SK-N-MC (cell line): ENCODE data around the gene SLC43A2.

Experiments used
- DNase-seq: peaks from one replicate; pipeline ENCODE4 v3.0.0-alpha.2; 2011; ENCODE audit warnings: low read depth, low spot score
- H3K27ac ChIP-seq: fragments of 200-600 bp; sonication (generic); 2 replicates; pipeline ENCODE4 v1.5.1; 2016; ENCODE audit warnings: mixed run types
- H3K36me3 ChIP-seq: fragments of 200-600 bp; sonication (generic); 2 replicates; pipeline ENCODE4 v1.6.1; 2017; ENCODE audit warnings: antibody characterized with exemption, low read length, mixed read lengths; ENCODE audit not compliant: insufficient read depth
- H3K4me3 ChIP-seq: fragments of 200-600 bp; sonication (generic); 2 replicates; pipeline ENCODE4 v1.5.1; 2016
- H3K9ac ChIP-seq: fragments of 200-600 bp; sonication (generic); 2 replicates; pipeline ENCODE4 v1.8.0; 2017; ENCODE audit warnings: mixed run types, mixed read lengths; ENCODE audit not compliant: insufficient read length
- H3K9me3 ChIP-seq: fragments of 200-600 bp; sonication (generic); 2 replicates; pipeline ENCODE4 v1.6.1; 2017; ENCODE audit warnings: low read depth, mild to moderate bottlenecking, antibody characterized with exemption, low read length, moderate library complexity, mixed read lengths
- EZH2 ChIP-seq: fragments of 200-600 bp; sonication (generic); IDR thresholded peaks from one replicate; pipeline ENCODE4 v1.6.1; 2017; ENCODE audit warnings: antibody characterized with exemption
- FOXP2 ChIP-seq: optimal IDR thresholded peaks from 2 replicates; pipeline ENCODE3; 2011; ENCODE audit warnings: mild to moderate bottlenecking, moderate library complexity; ENCODE audit not compliant: insufficient read depth; ENCODE audit errors: extremely low read length, control extremely low read depth
- POLR2AphosphoS5 ChIP-seq: IDR thresholded peaks from 2 replicates; pipeline ENCODE4 v1.6.1; 2012; ENCODE audit warnings: mild to moderate bottlenecking, low read depth, low read length, borderline replicate concordance

The SLC43A2 gene

DNA sequence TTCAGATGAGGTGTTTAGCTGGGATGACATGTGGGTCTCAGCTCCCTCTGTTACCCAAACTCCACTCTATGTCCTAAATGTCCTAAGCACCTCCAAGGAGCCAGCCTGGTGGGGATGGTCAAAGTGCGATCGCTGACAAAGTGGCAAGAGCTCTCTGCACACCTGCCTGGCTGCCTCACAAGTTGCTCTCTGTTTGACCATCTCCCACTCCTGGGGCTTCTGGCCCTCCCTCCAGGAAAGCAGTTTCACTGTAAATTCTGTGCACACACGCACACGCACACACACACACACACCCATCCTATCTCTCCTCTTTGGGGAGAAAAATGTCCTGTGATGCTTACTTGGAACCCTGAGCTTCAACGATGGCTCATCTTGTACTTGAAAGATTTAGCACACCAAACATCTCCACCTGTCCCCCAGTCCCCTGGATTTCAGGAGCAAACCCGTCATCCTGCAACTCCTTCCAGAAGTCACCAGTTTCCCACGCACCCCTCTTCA, 67.7 kb downstream of the SLC43A2 start:
- TF ChIP-seq FOXP2 (no peak), EZH2 (no peak), POLR2AphosphoS5 (no peak)
- Histone ChIP-seq H3K27ac (no peak overlapping the region), H3K9ac (peak overlapping the region; percentile 77), H3K36me3 (no peaks in the 10 kb centered on the region), H3K9me3 (no peaks in the 10 kb centered on the region), H3K4me3 (peak overlapping the region; percentile 79; the same call in 1 of the 2 replicates)
- DNase-seq: no peak

DNA sequence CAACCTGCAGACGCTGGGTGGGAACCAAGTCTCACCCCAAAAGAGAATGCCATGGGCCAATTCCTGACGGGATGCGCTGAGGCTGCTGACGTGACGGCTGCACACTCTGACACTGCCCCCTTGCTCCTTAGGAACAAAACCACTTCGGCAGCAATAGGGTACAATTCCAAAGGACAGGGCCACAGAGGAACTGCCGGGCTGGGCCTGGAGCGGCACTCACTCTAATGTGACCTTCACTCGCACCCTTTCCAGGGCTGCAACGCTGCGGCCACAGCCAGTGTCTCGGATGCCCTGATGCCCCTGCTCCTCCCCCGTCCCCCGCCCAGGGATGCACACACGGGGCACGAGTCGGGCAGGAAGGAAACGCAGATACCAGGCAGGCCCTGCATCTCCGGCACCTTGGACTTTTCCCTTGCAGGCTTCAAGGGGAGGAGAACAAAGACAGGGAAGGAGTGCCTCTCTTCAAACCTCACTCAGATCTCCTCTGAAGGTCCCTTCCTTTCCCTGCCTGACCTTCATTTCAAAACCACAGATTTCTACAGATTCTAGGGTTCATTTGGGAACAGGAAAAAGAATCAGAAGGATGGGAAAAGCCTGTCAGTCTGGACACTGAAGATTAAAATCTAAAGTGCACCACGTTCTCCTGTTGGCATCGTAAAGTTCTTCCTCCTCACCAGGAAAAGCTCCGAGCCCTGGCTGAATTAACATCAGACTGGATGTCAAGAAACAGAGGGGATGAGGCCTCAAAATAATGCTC, 68.4 kb downstream of the SLC43A2 start:
- TF ChIP-seq EZH2: no peak
- TF ChIP-seq FOXP2: no peak
- no peak for TF ChIP-seq POLR2AphosphoS5
- Histone ChIP-seq H3K36me3 (no peaks in the 10 kb centered on the region), H3K9ac (no peak overlapping the region), H3K27ac (no peak overlapping the region), H3K9me3 (no peaks in the 10 kb centered on the region), H3K4me3 (no peak overlapping the region)
- no peak for DNase-seq

DNA sequence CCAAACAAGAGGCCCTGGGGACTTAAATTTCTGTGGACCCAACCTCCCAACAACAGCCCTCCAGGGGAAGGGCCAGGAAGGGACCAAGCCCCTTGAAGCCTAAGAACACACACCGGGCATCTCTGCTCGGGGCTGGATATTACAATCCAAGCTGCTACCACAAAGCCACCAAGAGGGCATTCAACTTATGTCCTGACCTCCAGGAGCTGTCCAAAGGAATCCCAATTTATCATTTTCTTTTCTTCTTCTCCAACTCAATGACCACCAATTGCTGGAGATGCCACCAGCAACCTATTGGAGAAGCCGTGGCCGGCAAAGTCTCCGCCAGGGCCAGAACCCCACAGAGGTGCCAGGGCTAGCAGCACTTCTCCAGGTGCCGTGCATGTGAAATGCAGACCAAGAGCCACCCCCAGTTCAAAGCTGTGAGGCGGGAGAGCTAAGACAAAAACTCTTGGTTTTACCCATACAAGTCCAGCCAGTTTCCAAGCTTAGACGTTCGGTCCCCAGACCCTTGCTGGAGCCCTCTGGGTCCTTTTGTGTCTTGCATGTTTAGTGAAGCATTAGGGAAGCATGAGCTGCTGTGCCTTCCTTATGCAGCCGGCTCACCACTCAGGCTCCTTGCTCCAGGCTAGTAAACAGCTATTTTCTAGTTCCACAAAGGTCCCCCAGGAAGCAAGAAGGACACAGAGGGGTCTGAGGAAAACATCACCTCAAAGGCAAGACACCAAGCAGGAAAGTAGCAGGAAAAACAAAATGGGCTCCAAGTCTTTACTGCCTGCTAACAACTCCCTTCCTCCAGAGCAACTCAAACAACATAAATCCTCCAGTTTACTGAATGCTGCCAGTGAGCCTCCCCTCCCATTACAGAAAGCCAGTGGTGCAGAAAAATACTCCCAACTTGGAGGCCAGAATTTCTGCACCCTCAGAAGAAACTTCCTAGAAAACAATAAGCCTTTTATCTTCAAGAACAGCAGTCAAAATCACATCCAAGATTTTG, 69.3 kb downstream of the SLC43A2 start:
- Histone ChIP-seq H3K4me3 (no peak overlapping the region), H3K36me3 (no peaks in the 10 kb centered on the region), H3K9me3 (no peaks in the 10 kb centered on the region), H3K9ac (no peak overlapping the region), H3K27ac (no peak overlapping the region)
- DNase-seq: no peak
- TF ChIP-seq FOXP2 (no peak), POLR2AphosphoS5 (no peak), EZH2 (no peak)

DNA sequence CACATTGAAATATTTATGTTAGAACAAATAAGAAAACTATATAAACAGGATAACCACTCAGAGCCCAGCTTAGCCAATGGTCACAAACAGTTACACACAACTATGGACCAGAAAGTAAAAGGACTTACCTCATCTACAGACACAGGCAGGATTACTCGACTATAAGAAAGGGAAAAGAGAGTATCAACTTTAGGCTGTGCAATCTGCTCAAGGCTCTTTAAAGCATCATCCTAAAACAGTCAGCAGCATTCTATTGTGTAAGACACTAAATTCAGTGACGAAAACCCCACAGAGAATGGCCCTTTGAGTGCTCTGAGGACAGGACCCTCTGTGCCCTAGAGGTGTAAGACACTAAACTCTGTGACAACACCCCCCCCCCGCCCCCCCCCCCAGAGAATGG, 70.2 kb downstream of the SLC43A2 start:
- H3K9me3 ChIP-seq: no peaks in the 10 kb centered on the region
- no peak overlapping the region for H3K4me3 ChIP-seq
- H3K27ac ChIP-seq: no peak overlapping the region
- TF ChIP-seq FOXP2 (no peak), POLR2AphosphoS5 (no peak), EZH2 (no peak)
- DNase-seq: no peak
- H3K9ac ChIP-seq: no peak overlapping the region
- H3K36me3 ChIP-seq: no peaks in the 10 kb centered on the region

DNA sequence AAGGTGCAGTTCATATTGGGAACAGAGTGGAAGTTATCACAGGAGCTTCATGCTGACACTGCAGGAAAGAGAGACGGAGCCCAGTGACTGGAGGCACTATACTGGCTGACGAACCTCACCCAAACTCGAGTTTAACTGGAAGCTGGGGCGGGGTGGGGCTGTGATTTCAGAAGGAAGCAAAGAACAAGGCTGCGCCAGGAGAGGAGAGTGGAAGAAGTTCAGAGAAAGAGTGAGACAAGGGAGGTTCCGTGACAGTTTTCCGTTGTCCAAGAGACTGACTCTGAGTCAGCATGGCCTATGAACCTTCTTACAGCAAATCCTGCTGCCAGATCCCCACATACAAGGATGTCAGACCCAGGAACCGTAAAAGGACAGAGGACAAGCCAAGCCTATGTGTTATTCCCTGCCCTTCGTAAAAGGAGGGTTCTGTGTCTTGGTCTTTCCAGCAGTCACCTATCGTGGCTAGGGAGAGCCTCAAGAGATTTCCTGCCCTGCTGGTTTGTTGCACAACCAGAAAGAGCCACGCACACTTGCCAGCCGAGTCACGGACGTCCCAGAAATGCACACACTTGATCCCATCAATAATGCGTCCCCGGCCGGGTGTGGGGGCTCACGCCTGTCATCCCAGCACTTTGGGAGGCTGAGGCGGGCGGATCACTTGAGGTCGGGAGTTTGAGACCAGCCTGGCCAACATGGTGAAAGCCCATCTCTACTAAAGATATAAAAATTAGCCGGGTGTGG, 71.1 kb downstream of the SLC43A2 start:
- TF ChIP-seq POLR2AphosphoS5: no peak
- TF ChIP-seq EZH2: no peak
- TF ChIP-seq FOXP2: no peak
- no peak for DNase-seq
- H3K36me3 ChIP-seq: no peaks in the 10 kb centered on the region
- H3K4me3 ChIP-seq: no peak overlapping the region
- H3K9me3 ChIP-seq: no peaks in the 10 kb centered on the region
- H3K27ac ChIP-seq: no peak overlapping the region
- no peak overlapping the region for H3K9ac ChIP-seq

DNA sequence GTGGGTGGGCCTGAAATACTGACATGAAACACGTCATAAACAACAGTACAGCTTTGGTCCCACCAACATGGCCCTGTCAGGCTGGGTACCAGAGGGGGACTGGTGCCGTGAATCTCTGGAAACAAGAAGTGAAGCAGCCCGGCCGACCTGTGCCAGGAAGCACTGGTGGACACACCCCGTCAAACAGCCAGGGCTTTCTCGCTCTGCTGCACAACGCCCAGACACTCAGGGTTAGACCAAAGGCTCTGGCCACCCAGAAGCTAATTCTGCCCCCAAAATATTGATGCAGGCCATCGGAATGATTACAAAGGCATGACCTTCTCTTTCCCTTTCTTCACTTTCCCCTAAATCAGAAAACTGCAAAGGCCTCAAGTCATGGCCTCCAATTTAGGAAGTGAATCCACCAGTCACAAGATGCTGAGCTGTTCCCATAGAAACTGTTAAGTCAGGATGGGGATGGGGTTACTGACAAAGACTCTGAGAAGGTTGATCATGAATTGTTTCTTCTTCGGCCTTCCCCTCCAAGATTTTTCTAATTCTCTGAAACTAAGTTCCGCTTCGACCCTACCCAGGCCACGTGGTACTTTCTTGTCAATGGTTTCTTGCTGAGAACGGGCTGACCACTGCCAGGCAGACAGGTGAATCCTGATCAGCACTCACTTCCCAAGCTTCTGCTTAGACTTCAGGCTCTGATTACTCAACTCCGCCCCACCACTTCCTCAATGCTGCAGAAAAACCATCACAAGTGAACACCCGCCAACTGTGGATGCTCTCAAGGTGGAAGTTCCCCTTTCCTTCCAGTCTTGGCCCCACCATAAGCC, 72.8 kb downstream of the SLC43A2 start:
- no peak for DNase-seq
- Histone ChIP-seq H3K36me3 (peaks cover 5% of the 10 kb centered on the region; the same call in 1 of the 2 replicates), H3K9me3 (no peaks in the 10 kb centered on the region), H3K9ac (no peak overlapping the region), H3K4me3 (no peak overlapping the region), H3K27ac (no peak overlapping the region)
- TF ChIP-seq FOXP2 (no peak), POLR2AphosphoS5 (no peak)

DNA sequence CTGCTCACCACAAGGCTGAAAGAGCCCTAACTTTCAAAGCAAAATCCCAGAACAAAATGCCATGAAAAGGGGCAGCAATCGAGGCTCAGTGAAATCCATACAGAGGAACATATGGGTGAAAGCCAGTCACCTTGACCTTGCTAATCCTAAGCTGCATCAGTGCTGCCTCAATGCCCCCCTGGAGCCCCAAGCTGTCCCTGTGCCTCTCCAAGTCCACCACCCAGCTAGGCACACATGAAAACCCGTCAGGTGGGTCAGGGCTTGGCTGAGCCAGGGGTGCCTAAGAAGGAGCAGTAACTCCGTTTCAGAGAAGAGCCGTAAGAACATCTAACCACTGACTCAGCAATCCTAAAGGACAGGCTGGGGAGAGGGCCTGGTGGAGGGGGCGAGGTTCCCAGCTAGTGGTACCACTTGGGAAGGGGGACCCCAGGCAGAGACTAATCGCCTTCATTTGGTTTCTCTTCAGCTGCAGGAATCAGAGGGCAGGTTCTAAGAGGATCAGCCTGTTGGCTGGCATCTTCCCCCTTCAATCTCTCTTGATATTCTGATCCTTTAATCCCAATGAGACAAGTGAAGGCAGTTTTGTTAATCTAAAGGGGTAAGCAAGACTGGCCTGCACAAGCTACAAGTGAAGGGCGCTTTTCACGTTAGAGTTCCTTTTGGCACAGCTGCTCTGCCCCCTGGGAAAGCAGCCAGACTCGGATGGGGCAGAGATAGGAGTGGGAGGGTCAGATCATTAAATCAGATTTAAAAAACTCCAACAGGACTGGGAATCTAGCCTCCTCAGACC, 73.7 kb downstream of the SLC43A2 start:
- peaks cover 12% of the 10 kb centered on the region; the same call in 1 of the 2 replicates for H3K36me3 ChIP-seq
- H3K27ac ChIP-seq: no peak overlapping the region; the same call in 1 of the 2 replicates
- no peak overlapping the region for H3K4me3 ChIP-seq
- TF ChIP-seq FOXP2 (no peak), EZH2 (no peak), POLR2AphosphoS5 (no peak)
- H3K9ac ChIP-seq: no peak overlapping the region
- DNase-seq: no peak
- H3K9me3 ChIP-seq: no peaks in the 10 kb centered on the region
